ENCODE measurements around the gene GLIPR1L2.
A peak's percentile ranks its signal among the peaks of the same experiment; 100 is the strongest.

Gene GLIPR1L2

GRCh38 chr12:75477137-75477536 lies 86.2 kb downstream of the GLIPR1L2 start:
- no peak overlapping the region for H3K4me3 ChIP-seq (replicated peaks; ENCODE audit: low read depth, low read length)
- TF ChIP-seq CTCF (IDR thresholded peaks at IDR 0.05; ENCODE audit: low read length, missing control alignments), result no peak
- DNase-seq (ENCODE audit: low read depth), result no peak

GRCh38 chr12:75478116-75478794 lies 87.4 kb downstream of the GLIPR1L2 start:
- no peak for TF ChIP-seq CTCF (IDR thresholded peaks at IDR 0.05; ENCODE audit: low read length, missing control alignments)
- no peak overlapping the region for H3K4me3 ChIP-seq (replicated peaks; ENCODE audit: low read depth, low read length)
- DNase-seq (ENCODE audit: low read depth), result peak; percentile 80

GRCh38 chr12:75479963-75480461 lies 89.1 kb downstream of the GLIPR1L2 start:
- DNase-seq (ENCODE audit: low read depth), result no peak
- H3K4me3 ChIP-seq (replicated peaks; ENCODE audit: low read depth, low read length), result peak overlapping the region; percentile 71
- no peak for TF ChIP-seq CTCF (IDR thresholded peaks at IDR 0.05; ENCODE audit: low read length, missing control alignments)

GRCh38 chr12:75480469-75480949 lies 89.6 kb downstream of the GLIPR1L2 start, which contains the start of gene GLIPR1:
Gene GLIPR1 (plus strand): TSS chr12:75480755. CDS start chr12:75480881, 126 bp downstream.
- DNase-seq (ENCODE audit: low read depth), result peak; percentile 99
- TF ChIP-seq CTCF (IDR thresholded peaks at IDR 0.05; ENCODE audit: low read length, missing control alignments), result no peak
- peak within 1 kb of the TSS; percentile 71 for H3K4me3 ChIP-seq (replicated peaks; ENCODE audit: low read depth, low read length)

GRCh38 chr12:75481013-75481705 lies 90.3 kb downstream of the GLIPR1L2 start:
- peak; percentile 48 for DNase-seq (ENCODE audit: low read depth)
- no peak for TF ChIP-seq CTCF (IDR thresholded peaks at IDR 0.05; ENCODE audit: low read length, missing control alignments)
- H3K4me3 ChIP-seq (replicated peaks; ENCODE audit: low read depth, low read length), result peak overlapping the region; percentile 71

- TF ChIP-seq CTCF (IDR thresholded peaks at IDR 0.05; ENCODE audit: low read length, missing control alignments), result no peak
- DNase-seq (ENCODE audit: low read depth), result peak; percentile 87
- H3K4me3 ChIP-seq (replicated peaks; ENCODE audit: low read depth, low read length), result peak overlapping the region; percentile 71
Measured at GRCh38 chr12:75481774-75482173, 90.9 kb downstream of the GLIPR1L2 start.
